Islet precursor cell (in vitro differentiated cells): Measurements from ENCODE around the gene STON1.
"Not testable (repeated sequence)": the region's sequence is repeated elsewhere in the genome, so short reads cannot be mapped to it uniquely, and the experiment has no call there.

Source experiments
- DNase-seq: peaks from one replicate; pipeline ENCODE4 v3.0.0-alpha.2; 2018

STON1 gene

DNA sequence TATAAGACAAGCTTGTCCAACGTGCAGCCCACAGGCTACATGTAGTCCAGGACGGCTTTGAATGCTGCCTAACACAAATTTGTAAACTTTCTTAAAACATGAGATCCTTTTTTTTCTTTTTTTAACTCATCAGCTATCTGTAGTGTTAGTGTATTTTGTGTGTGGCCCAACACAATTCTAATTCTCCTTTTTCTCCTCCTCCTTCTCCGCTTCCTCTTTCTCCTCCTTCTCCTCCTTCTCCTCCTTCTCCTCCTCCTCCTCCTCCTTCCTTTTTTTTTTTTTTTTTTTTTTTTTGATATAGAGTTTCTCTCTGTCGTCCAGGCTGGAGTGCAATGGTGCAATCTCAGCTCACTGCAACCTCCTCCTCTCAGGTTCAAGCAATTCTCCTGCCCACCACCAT is 48.4 kb downstream of the STON1 start:
- no peak for DNase-seq

GRCh38 chr2:48583961-48584360 is 54.0 kb downstream of the STON1 start:
- DNase-seq = no peak

DNA sequence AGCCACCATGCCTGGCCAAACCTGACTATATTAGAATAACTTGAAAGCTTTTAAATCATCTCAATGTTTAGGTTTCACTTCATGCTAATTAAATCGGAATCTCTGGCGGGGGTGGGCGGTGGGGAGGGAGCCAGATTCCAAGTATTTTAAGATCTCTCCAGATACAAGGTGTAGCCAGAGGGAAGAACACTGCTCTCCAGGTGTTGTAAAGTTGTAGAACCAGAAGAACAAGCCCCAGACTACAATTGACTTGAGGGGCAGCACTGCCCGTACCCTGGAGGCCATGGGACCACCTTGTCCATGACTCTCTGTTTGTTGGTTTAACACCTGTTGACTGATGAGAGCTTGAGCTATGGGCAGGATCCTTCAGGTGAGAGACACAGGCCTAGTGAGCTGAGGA is 54.6 kb downstream of the STON1 start:
- DNase-seq = no peak

DNA sequence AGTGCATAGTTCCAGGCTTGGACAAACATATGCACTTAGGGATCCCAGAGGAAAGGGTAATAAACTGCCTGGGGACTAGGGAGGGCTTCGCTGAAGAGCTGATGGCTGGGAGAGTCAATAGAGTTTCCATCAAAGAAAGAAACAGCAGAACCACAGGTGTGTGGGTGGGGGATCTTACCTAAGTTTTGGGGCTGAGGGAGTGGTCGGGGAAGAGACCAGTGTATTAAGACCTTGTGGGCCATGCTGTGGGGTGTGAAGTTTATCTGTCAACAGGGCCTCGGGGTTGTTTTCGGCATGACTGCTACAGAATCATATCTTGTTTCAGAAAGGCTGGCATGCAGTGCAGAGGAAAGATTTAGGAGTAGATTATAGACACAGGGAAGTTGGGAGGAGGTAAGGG is 56.5 kb downstream of the STON1 start:
- DNase-seq = no peak

GRCh38 chr2:48587560-48587959 is 57.6 kb downstream of the STON1 start:
- DNase-seq = peak; percentile 80

GRCh38 chr2:48587961-48588360 is 58.0 kb downstream of the STON1 start:
- no peak for DNase-seq

GRCh38 chr2:48588745-48589144 is 58.8 kb downstream of the STON1 start:
- peak; percentile 66 for DNase-seq

DNA sequence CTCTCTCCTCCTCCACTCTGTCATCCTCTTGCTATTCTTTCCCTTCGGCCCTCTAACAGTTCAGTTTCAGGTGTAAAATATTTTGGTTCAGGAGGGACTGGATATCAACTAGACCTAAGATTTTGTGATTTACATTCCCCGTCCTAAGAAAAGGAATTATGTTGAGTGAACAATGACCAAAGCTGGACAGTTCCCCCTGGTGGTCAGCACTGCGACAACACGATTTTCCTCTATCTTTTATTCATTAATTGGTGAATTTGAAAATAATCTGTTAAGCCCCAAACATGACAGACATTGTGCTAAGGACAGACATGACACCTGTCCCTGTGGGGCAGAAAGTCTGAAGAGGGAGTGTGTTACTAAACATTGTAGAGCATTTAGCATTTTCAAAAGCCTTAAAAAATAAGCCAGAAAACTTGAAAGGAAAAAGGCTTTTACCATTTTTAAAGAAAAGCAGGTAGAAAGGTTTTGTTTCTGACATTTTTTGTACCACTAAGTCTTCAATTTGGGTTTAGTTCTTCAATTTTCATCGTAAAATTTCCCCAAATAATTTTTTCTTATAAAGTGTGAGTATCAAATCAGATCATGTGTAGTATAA is 59.3 kb downstream of the STON1 start:
- DNase-seq = no peak

GRCh38 chr2:48590017-48590416 is 60.1 kb downstream of the STON1 start:
- DNase-seq = no peak

DNA sequence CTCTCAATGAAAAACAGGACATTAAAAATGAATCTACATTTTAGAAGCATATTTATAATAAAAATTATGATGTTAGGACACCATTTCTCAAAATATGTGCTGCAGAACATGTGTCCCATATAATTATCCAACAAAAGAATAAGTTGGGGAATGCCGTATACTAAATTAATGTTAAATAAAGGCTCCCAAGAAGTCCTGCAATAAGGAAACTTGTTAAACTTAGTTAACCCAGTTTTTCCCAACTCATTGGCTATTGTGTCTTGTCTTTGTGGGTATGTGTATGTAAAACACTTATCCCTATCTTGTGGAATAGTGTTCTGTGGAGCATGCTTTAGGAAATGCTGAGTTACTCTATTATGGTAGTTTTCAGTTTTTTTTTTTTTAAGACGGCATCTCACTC is 62.1 kb downstream of the STON1 start:
- no peak for DNase-seq

DNA sequence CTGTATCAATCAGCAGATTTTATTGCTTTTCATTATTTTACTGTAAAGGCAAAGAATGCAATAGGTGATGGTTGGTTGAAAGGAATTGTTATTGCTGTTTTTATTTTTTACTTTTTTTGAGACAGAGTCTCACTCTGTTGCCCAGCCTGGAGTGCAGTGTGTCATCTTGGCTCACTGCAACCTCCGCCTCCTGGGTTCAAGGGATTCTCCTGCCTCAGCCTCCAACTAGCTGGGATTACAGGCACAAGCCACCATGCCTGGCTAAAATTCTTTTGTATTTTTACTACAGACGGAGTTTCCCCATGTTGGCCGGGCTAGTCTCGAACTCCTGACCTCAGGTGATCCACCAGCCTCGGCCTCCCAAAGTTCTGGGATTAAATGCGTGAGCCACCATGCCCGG is 66.8 kb downstream of the STON1 start:
- DNase-seq = not testable (repeated sequence)

DNA sequence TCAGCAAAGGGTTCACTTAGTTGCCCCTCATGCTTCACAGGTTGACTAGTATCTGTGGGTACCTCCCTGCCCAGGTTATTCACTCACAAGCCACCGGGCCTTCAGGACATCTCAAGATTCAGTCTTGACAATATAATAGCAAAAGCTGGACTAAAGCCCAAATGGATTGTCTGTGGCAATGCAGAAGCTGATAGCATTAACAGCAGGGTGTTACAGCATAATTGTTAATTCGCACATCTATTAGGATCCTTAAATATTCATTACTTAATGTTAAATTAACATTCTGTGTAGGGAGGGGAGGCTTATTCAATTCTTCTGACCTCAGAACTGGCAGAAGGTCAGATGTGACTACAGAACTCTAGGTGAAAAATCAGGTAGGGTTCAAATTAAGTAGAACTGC is 67.5 kb downstream of the STON1 start:
- no peak for DNase-seq

DNA sequence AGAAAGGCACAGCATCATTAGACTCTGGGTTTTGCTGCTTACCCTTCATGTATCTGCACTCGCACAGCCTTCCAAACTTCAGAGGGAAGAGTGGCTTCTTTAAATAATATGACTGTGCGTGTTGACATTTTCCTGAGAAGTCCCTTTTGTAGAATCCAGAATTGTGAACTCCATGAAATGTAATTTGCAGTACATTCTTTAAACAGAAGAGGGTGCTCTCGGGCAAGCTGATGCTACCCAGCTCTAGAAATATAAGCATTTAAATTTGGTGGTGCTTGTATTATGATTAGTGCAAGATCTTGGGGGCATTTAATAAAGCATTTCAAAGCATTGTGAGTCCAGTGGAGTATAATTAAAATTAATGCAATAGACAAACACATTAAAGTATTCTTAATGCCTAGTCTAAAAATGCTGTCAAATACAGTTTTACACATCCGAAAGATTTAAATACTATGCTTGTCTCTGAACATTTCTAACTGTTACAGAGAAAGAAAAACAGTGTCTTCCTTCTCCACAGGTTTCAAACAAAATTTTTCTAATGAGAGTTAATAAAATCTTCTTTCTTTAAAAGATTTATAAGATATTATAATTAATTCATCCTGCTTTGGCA is 70.4 kb downstream of the STON1 start:
- no peak for DNase-seq

- no peak for DNase-seq
These were observed 71.0 kb downstream of the STON1 start for GRCh38 chr2:48600917-48601316.

DNA sequence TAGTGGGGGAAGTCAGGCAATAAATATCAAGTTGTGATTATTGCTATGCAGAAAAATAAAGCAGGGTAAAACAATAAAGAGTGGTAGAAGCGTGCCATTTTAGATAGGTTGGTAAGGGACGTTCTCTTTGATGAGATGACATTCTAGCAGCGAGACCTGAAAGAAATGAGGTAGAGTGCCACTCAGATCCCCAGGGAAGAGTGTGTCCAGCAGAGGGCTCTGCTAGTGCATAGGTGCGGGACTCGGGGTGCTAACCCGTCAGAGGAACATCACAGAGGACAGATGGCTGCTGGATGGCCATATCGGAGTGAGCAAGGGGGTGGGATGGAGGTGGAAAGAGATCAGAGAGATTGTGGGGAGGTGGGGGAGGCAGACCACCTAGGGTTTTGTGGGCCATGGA is 71.4 kb downstream of the STON1 start:
- DNase-seq = peak; percentile 67

DNA sequence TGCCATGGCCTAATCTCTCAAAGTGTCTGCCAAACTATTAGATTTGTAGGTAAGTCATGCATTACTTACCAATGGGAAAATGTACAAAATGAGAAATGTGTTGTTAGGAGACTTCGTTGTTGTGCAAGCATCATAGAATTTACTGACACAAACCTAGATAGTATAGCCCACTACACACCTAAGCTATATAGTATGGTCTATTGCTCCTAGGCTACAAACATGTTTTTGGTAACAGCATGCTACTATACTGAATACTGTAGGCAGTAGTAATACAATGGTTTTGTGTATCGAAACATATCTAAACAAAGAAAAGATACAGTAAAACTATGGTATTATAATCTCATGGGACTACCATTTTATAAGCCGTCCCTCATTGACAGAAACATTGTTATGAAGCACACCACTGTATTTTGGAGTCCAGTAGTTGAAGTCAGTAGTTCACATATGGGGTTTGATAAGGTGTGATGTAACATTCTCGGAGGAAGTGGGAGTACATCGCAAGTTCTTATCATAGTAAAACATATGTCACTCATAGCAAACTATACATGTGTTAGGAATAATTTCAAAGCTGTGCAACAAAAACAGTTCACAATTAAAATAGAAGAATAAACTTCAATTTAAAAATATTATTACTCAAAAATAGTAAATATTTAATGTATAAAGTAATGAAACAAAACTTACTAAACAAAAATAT is 75.7 kb downstream of the STON1 start:
- no peak for DNase-seq

GRCh38 chr2:48607307-48608014 is 77.5 kb downstream of the STON1 start:
- DNase-seq = no peak

- no peak for DNase-seq
These were observed 83.3 kb downstream of the STON1 start for GRCh38 chr2:48613211-48613610.

GRCh38 chr2:48614581-48614980 is 84.6 kb downstream of the STON1 start:
- DNase-seq = not testable (repeated sequence)

DNA sequence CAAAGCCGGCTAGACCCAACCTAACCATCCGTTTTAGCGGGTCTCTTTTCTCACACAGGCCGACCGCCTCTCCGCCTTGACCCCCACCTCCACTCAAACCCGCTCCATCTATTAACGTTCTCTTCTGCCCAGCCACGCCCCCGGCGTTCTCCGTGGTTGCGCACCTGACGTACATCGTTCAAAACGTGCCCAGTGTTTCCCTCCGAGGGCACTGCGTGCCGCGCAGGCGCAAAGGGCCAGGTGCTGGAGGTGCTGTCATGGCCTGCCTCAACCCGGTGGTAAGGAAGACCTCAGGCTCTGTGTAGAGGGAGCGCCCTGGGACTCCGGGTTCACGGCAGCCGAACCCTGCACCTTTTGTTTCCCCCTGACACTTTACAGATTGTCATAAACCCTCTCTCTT is 87.7 kb downstream of the STON1 start, which contains the start of gene GTF2A1L:
GTF2A1L (plus strand) TSS at position 239 of the 400 bp plus-strand sequence; CDS start at position 258, 19 bp downstream.
- DNase-seq = no peak

GRCh38 chr2:48619526-48619925 is 89.6 kb downstream of the STON1 start:
- no peak for DNase-seq

DNA sequence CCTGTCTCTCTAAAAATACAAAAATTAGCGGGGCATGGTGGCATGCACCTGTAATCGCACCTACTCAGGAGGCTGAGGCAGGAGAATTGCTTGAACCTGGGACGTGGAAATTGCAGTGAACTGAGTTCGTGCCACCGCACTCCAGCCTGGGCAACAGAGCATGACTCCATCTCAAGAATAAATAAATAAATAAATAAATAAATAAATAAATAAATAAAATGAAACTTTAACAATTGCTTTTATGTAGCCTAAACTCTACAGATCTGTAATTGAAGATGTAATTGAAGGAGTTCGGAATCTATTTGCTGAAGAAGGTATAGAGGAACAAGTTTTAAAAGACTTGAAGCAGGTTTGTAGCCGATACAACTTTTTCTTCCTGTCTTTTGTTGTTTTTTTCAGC is 90.7 kb downstream of the STON1 start:
- DNase-seq = no peak

DNA sequence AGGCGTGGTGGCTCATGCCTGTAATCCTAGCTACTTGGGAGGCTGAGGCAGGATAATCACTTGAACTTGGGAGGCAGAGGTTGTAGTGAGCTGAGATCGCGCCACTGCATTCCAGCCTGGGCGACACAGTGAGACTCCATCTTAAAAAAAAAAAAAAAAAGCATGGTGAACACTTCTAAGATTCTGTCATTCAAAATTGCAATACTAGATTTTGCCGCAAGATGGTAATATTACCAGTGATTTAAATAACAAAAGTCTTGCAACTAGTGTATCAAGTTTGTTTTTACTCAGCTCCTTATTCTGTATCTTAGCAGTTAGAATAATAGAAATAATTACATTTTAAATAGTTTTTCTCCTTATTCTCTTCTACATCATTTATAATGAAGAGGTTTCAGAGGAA is 92.7 kb downstream of the STON1 start:
- not testable (repeated sequence) for DNase-seq

DNA sequence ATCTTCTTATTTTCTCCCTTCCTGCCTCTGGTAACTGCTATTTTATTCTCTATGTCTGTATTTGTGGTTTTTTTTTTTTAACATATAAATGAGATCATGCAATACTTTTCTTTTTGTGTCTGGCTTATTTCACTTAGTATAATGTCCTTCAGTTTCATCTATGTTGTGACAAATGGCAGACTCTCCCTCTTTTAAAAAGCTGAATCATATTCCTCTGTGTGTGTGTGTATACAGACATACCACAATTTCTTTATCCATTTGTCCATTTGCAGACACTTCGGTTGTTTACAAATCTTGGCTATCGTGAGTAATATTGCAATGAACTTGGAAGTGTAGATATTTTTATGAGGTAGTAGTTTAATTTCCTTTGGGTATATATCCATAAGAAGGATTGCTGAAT is 94.7 kb downstream of the STON1 start:
- no peak for DNase-seq
